DND-41 (cell line): ENCODE results near the gene TMEM185B.

ENCODE experiments used
- ATAC-seq: fragments of 200-7000 bp; cut with Tn5 transposase; 3 replicates; pipeline ENCODE4 v1.9.1; 2021; ENCODE audit warnings: low read depth; ENCODE audit not compliant: insufficient read depth
- DNase-seq: peaks from one replicate; pipeline ENCODE4 v3.0.0-alpha.2; 2020
- H2AFZ ChIP-seq: 2 replicates; pipeline ENCODE4 v1.6.0; 2012; ENCODE audit warnings: low read depth, low read length
- H3K27ac ChIP-seq: 2 replicates; pipeline ENCODE4 v1.5.1; 2012; ENCODE audit warnings: low read length, inconsistent platforms
- H3K27me3 ChIP-seq: fragments of 200-600 bp; sonication (generic); 2 replicates; pipeline ENCODE4 v1.6.0; 2012; ENCODE audit warnings: low read length, mild to moderate bottlenecking, inconsistent platforms; ENCODE audit not compliant: insufficient read depth, poor library complexity
- H3K36me3 ChIP-seq: 2 replicates; pipeline ENCODE4 v1.5.1; 2012; ENCODE audit warnings: low read length, inconsistent platforms; ENCODE audit not compliant: insufficient read depth
- H3K4me1 ChIP-seq: 2 replicates; pipeline ENCODE4 v1.5.1; 2012; ENCODE audit warnings: mild to moderate bottlenecking, low read length; ENCODE audit not compliant: insufficient read depth
- H3K4me2 ChIP-seq: 2 replicates; pipeline ENCODE4 v1.6.0; 2012; ENCODE audit warnings: mild to moderate bottlenecking, moderate library complexity, low read length, inconsistent platforms; ENCODE audit not compliant: insufficient read depth
- H3K4me3 ChIP-seq, 2 experiments: fragments of 200-600 bp in 1 of 2; shearing (Covaris generic) in 1 of 2; 2 replicates each; pipeline ENCODE4 v1.5.1; 2012 to 2016; ENCODE audit warnings: inconsistent platforms in 2 of 2, low read length in 2 of 2, mild to moderate bottlenecking in 2 of 2, low read depth in 1 of 2, moderate library complexity in 1 of 2
- H3K79me2 ChIP-seq: 2 replicates; pipeline ENCODE4 v1.6.0; 2012; ENCODE audit warnings: low read length, inconsistent platforms; ENCODE audit not compliant: insufficient read depth
- H3K9ac ChIP-seq: 2 replicates; pipeline ENCODE4 v1.6.0; 2012; ENCODE audit warnings: low read depth, mild to moderate bottlenecking, inconsistent platforms, low read length, moderate library complexity
- H3K9me3 ChIP-seq: 2 replicates; pipeline ENCODE4 v1.5.1; 2012; ENCODE audit warnings: low read length, moderate library complexity, mild to moderate bottlenecking, inconsistent platforms; ENCODE audit not compliant: insufficient read depth, severe bottlenecking
- H4K20me1 ChIP-seq: 2 replicates; pipeline ENCODE4 v1.6.0; 2012; ENCODE audit warnings: low read length; ENCODE audit not compliant: insufficient read depth
- CTCF ChIP-seq: IDR thresholded peaks from 2 replicates; pipeline ENCODE4 v1.5.1; 2012; ENCODE audit warnings: borderline replicate concordance, low read length, moderate library complexity, mild to moderate bottlenecking; ENCODE audit not compliant: poor library complexity, severe bottlenecking; ENCODE audit errors: extremely low read depth
- EZH2 ChIP-seq: IDR thresholded peaks from 3 replicates; pipeline ENCODE4 v1.6.1; 2012; ENCODE audit warnings: borderline replicate concordance, low read depth, mild to moderate bottlenecking, moderate library complexity, low read length, inconsistent platforms; ENCODE audit not compliant: severe bottlenecking

Gene TMEM185B

DNA sequence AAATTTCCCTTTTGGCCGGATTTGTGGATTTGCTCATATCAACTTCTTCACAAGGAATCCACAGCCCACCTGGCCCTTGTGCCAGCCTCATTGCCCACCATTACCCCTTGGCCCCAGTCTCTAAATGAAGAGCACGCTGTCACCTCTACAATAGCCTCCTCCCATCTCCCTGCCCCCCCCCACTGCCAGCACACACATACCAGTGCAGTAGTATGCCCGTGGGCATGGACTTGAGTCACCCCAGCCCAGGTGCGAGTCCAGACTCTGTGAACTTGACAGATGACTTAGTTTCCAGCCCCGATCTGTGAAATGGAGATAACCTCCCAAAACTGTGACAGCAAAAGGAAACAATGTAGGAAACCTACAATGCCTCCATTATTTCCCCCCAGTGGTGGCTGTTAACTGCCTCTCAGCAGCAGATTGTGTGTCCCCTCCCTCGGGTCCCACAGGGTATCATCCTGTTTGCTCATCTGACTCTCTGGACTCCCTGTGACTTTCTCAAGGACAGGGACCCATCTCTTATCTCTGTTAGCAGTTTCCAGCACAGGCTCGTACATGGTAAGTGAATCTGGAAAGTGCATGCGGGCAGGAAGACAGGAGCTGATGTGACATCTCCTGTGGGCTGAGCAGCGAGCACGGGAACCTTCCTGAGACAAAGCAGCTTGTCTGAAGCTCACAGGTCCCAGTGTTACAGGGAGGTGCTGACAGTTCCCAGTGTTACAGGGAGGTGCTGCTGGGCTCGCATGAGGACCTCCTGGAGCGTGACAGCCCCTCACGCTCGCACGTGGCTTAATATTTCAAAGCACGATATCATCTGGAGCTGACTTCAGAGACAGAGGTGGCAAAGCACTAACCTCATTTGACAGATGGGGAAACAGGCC lies 4.2 kb upstream of the TMEM185B start:
- Histone ChIP-seq H4K20me1 (no peaks in the 10 kb centered on the region), H3K9ac (no peak overlapping the region), H3K4me1 (peaks cover 51% of the 10 kb centered on the region), H3K4me3 (no peak overlapping the region), H3K27me3 (no peaks in the 10 kb centered on the region), H3K9me3 (no peaks in the 10 kb centered on the region), H3K4me2 (no peak overlapping the region), H2AFZ (0 out of 2 replicates have a peak overlapping the region, but pooled peaks have one; percentile 22), H3K36me3 (peaks cover 4% of the 10 kb centered on the region), H3K27ac (peak overlapping the region; percentile 21), H3K79me2 (peaks cover 17% of the 10 kb centered on the region)
- TF ChIP-seq CTCF (no peak), EZH2 (no peak)
- no peak for ATAC-seq
- DNase-seq, result peak; percentile 56

DNA sequence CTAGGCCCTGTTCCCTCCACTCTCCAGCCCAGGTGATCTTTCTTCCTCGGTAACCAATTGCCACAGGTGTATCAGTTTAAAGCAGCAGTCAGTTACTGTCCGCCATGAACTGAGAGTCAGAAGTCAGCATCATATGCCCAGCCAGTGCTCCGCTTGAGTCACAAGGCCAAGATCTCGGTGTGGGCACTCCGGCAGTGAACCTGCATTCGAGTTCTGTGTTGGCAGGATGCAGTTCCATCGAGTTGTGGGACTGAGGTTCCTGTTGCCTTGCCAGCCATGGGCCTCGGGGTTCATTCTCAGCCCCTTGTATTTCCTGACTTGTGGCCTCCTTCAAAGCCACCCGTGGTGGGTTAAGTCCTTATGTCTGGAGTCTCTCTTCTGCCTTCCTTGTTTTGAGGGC lies 3.1 kb upstream of the TMEM185B start:
- H3K79me2 ChIP-seq, result peaks cover 27% of the 10 kb centered on the region
- no peaks in the 10 kb centered on the region for H3K27me3 ChIP-seq
- H3K36me3 ChIP-seq, result peaks cover 14% of the 10 kb centered on the region
- H3K4me3 ChIP-seq, result no peak overlapping the region
- H3K9ac ChIP-seq, result no peak overlapping the region
- no peak for DNase-seq
- peaks cover 53% of the 10 kb centered on the region for H3K4me1 ChIP-seq
- TF ChIP-seq EZH2 (no peak), CTCF (no peak)
- no peaks in the 10 kb centered on the region for H3K9me3 ChIP-seq
- no peaks in the 10 kb centered on the region; the same call in 1 of the 2 replicates for H4K20me1 ChIP-seq
- no peak for ATAC-seq
- no peak overlapping the region for H3K27ac ChIP-seq
- H2AFZ ChIP-seq, result no peak overlapping the region
- H3K4me2 ChIP-seq, result no peak overlapping the region

GRCh38 chr2:120225549-120226065 lies 2.4 kb upstream of the TMEM185B start:
- peaks cover 55% of the 10 kb centered on the region for H3K4me1 ChIP-seq
- no peaks in the 10 kb centered on the region for H3K27me3 ChIP-seq
- H3K4me2 ChIP-seq, result no peak overlapping the region

More at GRCh38 chr2:120225549-120226065, 2.4 kb upstream of the TMEM185B start:
- TF ChIP-seq CTCF, result no peak
- TF ChIP-seq EZH2, result no peak
- Histone ChIP-seq H3K4me3 (no peak overlapping the region), H3K9ac (no peak overlapping the region), H3K36me3 (peaks cover 21% of the 10 kb centered on the region), H2AFZ (no peak overlapping the region), H3K27ac (no peak overlapping the region), H3K79me2 (peaks cover 34% of the 10 kb centered on the region), H3K9me3 (no peaks in the 10 kb centered on the region), H4K20me1 (no peaks in the 10 kb centered on the region; the same call in 1 of the 2 replicates)
- ATAC-seq (no peak), DNase-seq (no peak)
